Large intestine (tissue), 3 donors: ENCODE measurements around the gene TRIP12. TPM values are rescaled to one million over a fixed set of nuclear protein-coding genes. Genes with fewer than 3 reads are reported as not detected.
"Not testable (repeated sequence)": the region's sequence is repeated elsewhere in the genome, so short reads cannot be mapped to it uniquely, and the experiment has no call there.

Experiments used
- DNase-seq, 2 donors: peaks; one replicate each; pipeline versions ENCODE4 v3.0.0 to v3.0.0-alpha.2; 2013
- H3K27ac ChIP-seq: one replicate; pipeline ENCODE4 v1.5.1; 2013; ENCODE audit warnings: low read length
- H3K27me3 ChIP-seq: 2 replicates; pipeline ENCODE4 v1.6.1; 2013; ENCODE audit warnings: low read length; ENCODE audit not compliant: control insufficient read depth, insufficient read depth
- H3K36me3 ChIP-seq: 2 replicates; pipeline ENCODE4 v1.6.1; 2013; ENCODE audit warnings: low read length; ENCODE audit not compliant: control insufficient read depth, insufficient read depth
- H3K4me1 ChIP-seq: one replicate; pipeline ENCODE4 v1.6.1; 2013; ENCODE audit warnings: low read length; ENCODE audit not compliant: control insufficient read depth, insufficient read depth
- H3K4me3 ChIP-seq: one replicate; pipeline ENCODE4 v1.5.1; 2013; ENCODE audit warnings: low read length
- H3K9me3 ChIP-seq: one replicate; pipeline ENCODE4 v1.6.1; 2013; ENCODE audit warnings: mild to moderate bottlenecking, low read depth, low read length, moderate library complexity; ENCODE audit not compliant: control insufficient read depth
- whole genome bisulfite sequencing: methylation state at CpG from one replicate; pipeline ENCODE4 v1.1.5; 2013; ENCODE audit warnings: low lambda C conversion rate; ENCODE audit not compliant: insufficient coverage; 5-methylcytosine and 5-hydroxymethylcytosine counted together
- polyA plus RNA-seq: library from polyadenylated mRNA; unstranded; fragments of 120-200 nt; gene quantifications from one replicate; pipeline ENCODE4 v1.2.1, GENCODE V29; 2013

The TRIP12 gene
- polyA plus RNA-seq, 1 donor = 99.3 TPM

DNA sequence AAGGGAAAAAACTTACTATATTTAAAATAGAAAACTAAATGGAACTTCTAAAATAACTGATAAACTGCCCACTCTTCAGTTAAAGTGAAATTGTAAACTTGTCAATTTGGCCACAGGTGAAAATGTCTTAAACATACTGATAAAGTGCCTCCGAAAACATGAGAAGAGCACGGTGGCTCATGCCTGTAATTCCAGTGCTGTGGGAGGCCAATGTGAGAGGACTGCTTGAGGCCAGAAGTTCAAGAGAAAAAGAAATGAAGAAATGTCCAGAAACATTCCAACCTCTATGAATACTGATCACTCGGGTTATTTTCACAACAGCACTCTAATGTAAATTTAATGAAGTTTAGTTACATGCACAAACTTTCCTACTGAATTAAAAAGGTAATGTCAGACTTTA, 144.1 kb downstream of the TRIP12 start:
- DNase-seq = no peak
- Histone ChIP-seq H3K36me3 (peaks cover 66% of the 10 kb centered on the region), H3K4me3 (no peak overlapping the region), H3K4me1 (no peaks in the 10 kb centered on the region), H3K27me3 (no peaks in the 10 kb centered on the region), H3K9me3 (no peaks in the 10 kb centered on the region), H3K27ac (no peak overlapping the region)
- WGBS = 100% methylated on average over 2 of the region's 3 CpGs

DNA sequence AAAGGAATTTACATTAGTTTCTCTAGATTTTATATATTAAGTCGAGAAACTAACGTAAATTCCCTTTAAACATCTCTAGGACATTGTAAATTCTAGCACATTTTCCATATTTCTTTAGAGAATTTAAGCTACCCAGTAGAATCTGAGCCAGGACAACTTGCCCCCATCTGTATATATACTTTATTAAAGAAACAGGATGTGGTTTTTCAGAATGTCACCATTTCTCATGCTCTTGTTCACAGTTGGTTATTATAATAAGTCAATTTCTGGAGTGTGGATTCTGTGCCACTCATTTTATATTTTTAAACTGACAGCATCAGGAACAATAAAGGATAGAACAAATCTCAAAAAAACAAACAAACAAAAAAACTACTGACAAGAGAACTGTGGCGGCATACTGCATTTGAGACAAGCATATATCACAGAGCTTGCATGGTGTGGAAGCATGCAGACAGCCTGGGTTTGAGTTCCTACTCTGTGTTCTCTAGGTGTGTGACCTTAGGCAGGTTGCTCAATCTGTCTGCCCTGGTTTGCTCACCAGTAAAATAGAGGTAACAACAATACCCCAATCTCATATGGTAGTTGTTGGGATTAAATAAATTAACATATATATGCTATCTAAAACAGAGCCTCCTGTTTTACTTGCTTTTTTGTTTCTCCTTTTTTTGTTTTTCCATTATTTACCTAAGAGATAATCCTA, 146.0 kb downstream of the TRIP12 start:
- no peaks in the 10 kb centered on the region for H3K27me3 ChIP-seq
- no peak for DNase-seq
- H3K4me3 ChIP-seq = no peak overlapping the region
- peaks cover 71% of the 10 kb centered on the region for H3K36me3 ChIP-seq
- H3K4me1 ChIP-seq = no peaks in the 10 kb centered on the region
- no peak overlapping the region for H3K27ac ChIP-seq
- H3K9me3 ChIP-seq = no peaks in the 10 kb centered on the region
- WGBS = 100% methylated on average over 1 of the region's 3 CpGs

DNA sequence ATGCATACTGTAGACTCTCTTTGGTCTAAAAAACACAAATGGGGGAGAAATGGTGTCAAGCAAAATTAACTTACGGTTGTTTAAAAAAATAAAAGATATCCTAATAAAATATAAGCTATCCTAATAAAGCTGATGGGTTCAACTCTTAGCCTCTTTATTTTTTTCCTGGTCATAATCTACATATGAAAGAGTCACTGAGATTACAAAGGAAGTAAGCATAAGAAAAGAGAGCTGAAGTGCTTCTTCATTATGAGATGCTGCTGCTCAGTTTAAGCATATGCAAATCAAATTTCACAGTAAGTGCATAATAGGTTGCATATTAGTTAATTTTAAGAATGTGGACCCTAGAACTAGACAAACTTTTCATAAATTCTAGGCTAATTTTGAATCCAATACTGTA, 147.6 kb downstream of the TRIP12 start:
- DNase-seq = no peak
- Histone ChIP-seq H3K27ac (no peak overlapping the region), H3K9me3 (no peaks in the 10 kb centered on the region), H3K36me3 (peaks cover 71% of the 10 kb centered on the region), H3K4me1 (no peaks in the 10 kb centered on the region), H3K4me3 (no peak overlapping the region), H3K27me3 (no peaks in the 10 kb centered on the region)
- WGBS = 100% methylated on average over 1 of the region's 1 CpG

DNA sequence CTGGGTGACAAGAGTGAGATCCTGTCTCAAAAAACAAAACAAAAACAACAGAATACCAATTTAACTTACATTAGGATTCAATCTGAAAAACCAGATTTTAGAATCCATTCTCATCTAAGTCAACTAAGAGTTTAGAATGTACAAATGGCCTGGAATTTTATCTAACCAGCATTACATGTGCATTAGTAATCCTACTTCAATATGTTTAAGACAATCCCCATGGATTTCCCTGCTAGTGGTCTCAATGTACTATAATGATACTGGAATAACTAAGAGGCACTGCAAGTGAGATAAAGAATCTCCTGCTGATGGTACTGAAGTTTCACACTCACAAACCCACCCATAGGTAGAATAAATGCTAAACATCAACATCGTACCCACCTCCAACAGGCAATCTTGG, 153.6 kb downstream of the TRIP12 start:
- no CpG with 5 or more reads among the region's 1 CpG for WGBS
- no peaks in the 10 kb centered on the region for H3K27me3 ChIP-seq
- no peak for DNase-seq
- H3K4me1 ChIP-seq = no peaks in the 10 kb centered on the region
- H3K36me3 ChIP-seq = peaks cover 85% of the 10 kb centered on the region
- H3K27ac ChIP-seq = no peak overlapping the region
- H3K4me3 ChIP-seq = no peak overlapping the region
- H3K9me3 ChIP-seq = no peaks in the 10 kb centered on the region

DNA sequence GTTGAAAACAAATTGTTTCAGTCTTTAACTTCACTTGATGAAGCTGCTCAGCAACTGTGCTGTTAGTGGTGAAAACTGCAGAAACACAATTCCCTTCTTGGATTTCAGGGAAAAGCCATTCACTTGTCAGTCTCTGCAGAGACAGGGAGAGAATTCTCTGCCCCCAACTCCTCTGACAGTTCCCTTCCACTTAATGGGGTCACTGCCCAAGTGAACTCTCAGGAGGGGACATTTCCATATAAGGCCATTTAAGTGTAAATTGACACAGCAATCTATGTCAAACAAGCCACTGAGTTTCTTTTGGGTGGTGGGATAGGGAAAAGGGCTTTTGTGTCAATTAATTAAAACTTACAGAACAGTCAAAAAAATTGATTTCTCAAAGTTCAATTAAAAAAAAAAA, 156.1 kb downstream of the TRIP12 start:
- H3K4me3 ChIP-seq = no peak overlapping the region
- no peaks in the 10 kb centered on the region for H3K4me1 ChIP-seq
- DNase-seq = no peak
- no peaks in the 10 kb centered on the region for H3K9me3 ChIP-seq
- H3K36me3 ChIP-seq = peaks cover 67% of the 10 kb centered on the region
- no peaks in the 10 kb centered on the region for H3K27me3 ChIP-seq
- no peak overlapping the region for H3K27ac ChIP-seq

DNA sequence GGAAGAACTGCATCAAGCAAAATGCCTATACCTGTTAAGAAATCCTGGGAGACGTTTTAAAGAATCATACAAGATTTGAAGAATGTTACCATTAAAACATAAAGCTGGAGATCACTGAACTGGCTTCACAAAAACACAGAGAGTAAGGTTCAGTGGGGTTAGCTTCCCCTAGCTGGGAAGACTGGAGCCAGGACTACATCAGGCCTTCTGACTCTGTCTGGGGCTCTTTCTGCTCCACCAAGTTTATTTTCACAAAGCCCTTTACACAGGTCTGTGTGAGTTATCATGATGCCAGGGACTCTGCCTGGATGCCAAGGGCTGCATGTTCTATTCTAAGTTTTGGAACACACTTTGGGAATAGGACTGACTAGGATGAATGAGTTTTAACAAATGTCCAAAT, 160.1 kb downstream of the TRIP12 start:
- WGBS = no CpG with 5 or more reads among the region's 1 CpG
- Histone ChIP-seq H3K9me3 (peaks cover 3% of the 10 kb centered on the region), H3K27me3 (no peaks in the 10 kb centered on the region), H3K4me3 (no peak overlapping the region), H3K4me1 (no peaks in the 10 kb centered on the region), H3K27ac (no peak overlapping the region), H3K36me3 (peaks cover 31% of the 10 kb centered on the region)
- no peak for DNase-seq

DNA sequence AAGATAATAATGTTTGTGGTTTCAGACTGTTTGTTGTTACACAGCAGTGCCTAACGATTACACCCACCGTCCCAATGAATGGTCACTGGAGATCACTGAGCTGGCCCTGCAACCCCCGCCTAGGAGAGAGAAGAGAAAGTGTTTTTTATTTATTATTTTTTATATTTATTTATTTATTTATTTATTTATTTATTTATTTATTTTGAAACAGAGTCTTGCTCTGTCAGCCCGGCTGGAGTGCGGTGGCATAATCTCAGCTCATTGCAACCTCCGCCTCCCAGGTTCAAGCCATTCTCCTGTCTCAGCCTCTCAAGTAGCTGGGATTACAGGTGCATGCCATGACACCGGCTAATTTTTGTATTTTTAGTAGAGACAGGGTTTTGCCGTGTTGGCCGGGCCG, 164.3 kb downstream of the TRIP12 start:
- H3K4me3 ChIP-seq, H3K9me3 ChIP-seq, DNase-seq, H3K27me3 ChIP-seq, H3K27ac ChIP-seq, H3K4me1 ChIP-seq, H3K36me3 ChIP-seq: not testable (repeated sequence)
- WGBS = 92% methylated on average over 4 of the region's 10 CpGs

DNA sequence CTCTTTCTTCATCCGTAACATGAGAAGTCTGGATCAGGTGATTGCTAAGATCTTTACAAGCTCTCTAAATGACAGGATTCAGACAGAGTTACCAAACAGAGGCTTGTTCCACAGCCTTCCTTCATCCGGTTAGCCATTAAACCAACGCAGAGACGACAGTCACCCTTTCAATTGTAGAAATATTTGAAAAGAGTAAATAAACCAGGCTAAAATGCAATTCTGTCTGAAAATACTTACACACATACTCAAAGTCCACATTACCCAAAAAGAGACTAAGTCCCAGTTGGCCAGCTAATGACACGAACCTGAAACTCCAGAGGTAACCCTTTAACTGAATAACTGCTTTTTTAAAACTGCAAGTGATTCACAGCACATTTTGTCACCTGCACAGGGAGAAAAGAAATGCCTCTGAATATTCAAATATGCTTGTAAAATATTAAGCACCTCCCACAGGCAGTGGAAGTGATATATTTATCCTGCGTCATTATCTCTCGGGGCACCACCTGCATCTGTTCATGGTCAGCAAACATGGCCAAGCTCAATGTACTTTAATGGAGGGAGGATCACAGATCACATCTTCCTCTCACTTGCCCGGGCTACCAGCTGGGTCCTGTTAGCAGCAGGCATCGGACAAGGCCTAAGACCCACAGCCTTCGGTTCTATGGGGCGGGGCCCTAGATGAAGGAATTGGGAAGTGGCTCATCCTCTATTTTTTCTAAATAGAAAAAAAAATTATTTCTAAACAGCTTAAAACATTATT, 168.7 kb downstream of the TRIP12 start:
- Histone ChIP-seq H3K27ac (no peak overlapping the region), H3K27me3 (no peaks in the 10 kb centered on the region), H3K4me3 (no peak overlapping the region), H3K9me3 (peaks cover 3% of the 10 kb centered on the region), H3K4me1 (no peaks in the 10 kb centered on the region), H3K36me3 (no peaks in the 10 kb centered on the region)
- 100% methylated on average over 1 of the region's 11 CpGs for WGBS
- peak in 1 of 2 donors; percentile 16 for DNase-seq

DNA sequence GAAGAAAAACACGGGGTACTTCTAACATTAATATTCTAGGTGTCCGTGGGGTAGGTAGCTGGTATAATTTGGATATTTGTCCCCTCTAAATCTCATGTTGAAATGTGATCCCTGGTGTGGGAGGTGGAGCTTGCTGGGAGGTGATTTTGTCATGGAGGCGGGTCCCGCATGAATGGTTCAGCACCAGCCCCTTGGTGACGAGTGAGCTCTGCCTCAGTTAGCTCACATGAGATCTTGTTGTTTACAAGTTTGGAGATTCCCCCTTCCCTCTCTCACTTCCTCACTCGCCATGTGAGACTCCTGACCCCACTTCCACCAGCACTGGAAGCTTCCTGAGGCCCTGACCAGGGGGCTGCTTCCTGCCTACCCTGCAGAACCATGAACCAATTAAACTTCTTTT, 172.0 kb downstream of the TRIP12 start:
- Histone ChIP-seq H3K4me1 (no peaks in the 10 kb centered on the region), H3K4me3 (no peak overlapping the region), H3K9me3 (no peaks in the 10 kb centered on the region), H3K27me3 (no peaks in the 10 kb centered on the region), H3K36me3 (no peaks in the 10 kb centered on the region), H3K27ac (no peak overlapping the region)
- no CpG with 5 or more reads among the region's 6 CpGs for WGBS
- DNase-seq = no peak

DNA sequence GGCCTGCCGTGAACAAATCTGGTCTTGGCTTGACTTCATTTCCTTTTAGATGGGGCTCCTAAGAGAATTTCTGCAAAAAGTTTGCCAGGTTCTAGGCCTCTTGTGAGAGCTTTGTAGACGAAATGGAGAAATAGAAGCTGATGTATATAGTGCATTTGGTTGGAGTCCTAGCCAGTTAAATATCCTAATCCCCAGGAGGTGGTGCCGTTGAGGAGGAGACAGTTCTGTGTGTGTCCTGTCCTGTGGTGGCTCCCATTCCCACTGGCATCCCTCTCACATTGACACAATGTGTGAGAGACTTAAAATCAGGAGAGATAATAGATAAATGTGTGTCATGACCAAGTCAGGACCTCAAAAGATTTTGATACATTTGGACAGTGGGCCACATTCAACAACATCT, 172.9 kb downstream of the TRIP12 start:
- no peaks in the 10 kb centered on the region for H3K27me3 ChIP-seq
- no peak overlapping the region for H3K4me3 ChIP-seq
- H3K36me3 ChIP-seq = no peaks in the 10 kb centered on the region
- H3K27ac ChIP-seq = no peak overlapping the region
- WGBS = no CpG with 5 or more reads among the region's 3 CpGs
- H3K4me1 ChIP-seq = no peaks in the 10 kb centered on the region
- no peak for DNase-seq
- H3K9me3 ChIP-seq = no peaks in the 10 kb centered on the region

DNA sequence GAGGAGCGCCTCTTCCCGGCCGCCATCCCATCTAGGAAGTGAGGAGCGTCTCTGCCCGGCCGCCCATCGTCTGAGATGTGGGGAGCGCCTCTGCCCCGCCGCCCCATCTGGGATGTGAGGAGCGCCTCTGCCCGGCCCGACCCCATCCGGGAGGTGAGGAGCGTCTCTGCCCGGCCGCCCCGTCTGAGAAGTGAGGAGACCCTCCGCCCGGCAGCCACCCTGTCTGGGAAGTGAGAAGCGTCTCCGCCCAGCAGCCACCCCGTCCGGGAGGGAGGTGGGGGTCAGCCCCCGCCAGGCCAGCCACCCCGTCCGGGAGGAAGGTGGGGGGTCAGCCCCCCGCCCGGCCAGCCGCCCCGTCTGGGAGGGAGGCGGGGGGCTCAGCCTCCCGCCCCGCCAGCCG, 179.1 kb downstream of the TRIP12 start:
- WGBS = no CpG with 5 or more reads among the region's 35 CpGs
- not testable (repeated sequence) for H3K9me3 ChIP-seq, H3K27me3 ChIP-seq, H3K4me1 ChIP-seq, H3K27ac ChIP-seq, H3K4me3 ChIP-seq, H3K36me3 ChIP-seq, DNase-seq
